ENCODE results near the gene CRYGN. TPM values are rescaled to one million over a fixed set of nuclear protein-coding genes. Genes with fewer than 3 reads are reported as not detected.

CRYGN gene
- total RNA-seq, 1 donor from 2014 or later: not detected

DNA sequence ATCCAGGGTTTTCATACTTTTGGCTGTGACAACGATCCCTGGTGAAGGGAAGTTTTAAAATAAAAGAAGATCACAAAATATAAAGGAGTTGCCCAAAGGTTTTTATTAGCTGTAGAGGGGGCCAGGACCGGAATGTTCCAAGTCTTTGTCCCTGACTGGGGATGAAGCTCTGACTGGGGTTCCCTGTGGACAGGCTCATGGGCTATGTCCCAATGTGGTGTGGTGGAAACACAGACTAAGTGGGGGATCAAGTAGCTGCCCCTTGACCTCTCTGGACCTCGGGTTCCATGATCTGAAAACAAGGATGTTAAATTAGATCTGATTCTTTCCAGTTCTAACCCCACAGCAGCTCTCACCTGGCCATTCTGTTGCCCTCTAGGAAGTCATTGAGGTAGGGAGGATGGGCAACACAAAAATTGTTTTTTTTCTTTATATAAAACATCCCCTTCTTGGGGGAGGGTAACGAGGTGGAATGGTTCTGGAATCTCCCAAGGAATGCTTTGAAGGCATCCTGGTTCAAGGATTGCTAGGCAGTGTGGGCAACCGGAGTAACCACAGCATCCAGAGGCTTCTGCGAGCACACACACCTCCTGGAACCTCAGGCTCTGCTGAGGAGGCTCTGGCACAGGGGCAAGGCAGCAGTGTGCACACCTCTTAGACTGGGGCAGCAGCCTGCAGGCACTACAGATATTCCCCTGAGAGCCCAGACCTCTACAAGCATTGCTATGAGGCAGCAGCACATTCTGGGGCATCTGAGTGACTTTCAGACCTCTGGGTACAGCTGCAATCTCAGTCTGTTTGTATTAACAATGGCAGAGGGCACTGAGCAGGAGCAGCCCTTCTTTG is 21.4 kb upstream of the CRYGN start:
- peaks cover 27% of the 10 kb centered on the region for H3K4me1 ChIP-seq
- H3K36me3 ChIP-seq: peaks cover 0 to 18% of the 10 kb centered on the region in 2 donors
- H3K27ac ChIP-seq: peak overlapping the region; percentile 83
- H3K4me3 ChIP-seq: no peak overlapping the region
- DNase-seq (ENCODE audit: extremely low spot score in 2 of 2): no peak
- TF ChIP-seq POLR2A (IDR thresholded peaks at IDR 0.05): no peak
- TF ChIP-seq, protein P1, sequence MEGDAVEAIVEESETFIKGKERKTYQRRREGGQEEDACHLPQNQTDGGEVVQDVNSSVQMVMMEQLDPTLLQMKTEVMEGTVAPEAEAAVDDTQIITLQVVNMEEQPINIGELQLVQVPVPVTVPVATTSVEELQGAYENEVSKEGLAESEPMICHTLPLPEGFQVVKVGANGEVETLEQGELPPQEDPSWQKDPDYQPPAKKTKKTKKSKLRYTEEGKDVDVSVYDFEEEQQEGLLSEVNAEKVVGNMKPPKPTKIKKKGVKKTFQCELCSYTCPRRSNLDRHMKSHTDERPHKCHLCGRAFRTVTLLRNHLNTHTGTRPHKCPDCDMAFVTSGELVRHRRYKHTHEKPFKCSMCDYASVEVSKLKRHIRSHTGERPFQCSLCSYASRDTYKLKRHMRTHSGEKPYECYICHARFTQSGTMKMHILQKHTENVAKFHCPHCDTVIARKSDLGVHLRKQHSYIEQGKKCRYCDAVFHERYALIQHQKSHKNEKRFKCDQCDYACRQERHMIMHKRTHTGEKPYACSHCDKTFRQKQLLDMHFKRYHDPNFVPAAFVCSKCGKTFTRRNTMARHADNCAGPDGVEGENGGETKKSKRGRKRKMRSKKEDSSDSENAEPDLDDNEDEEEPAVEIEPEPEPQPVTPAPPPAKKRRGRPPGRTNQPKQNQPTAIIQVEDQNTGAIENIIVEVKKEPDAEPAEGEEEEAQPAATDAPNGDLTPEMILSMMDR (IDR thresholded peaks at IDR 0.05): no peak
- no peak for TF ChIP-seq POLR2AphosphoS5 (IDR thresholded peaks at IDR 0.05; ENCODE audit: insufficient read depth in 1 of 2, low read depth in 1 of 2)
- intact Hi-C loops (cut with DNase I): loop anchor here (2.0 to 10.0 kb wide), 3 partner anchors 57 to 296 kb away; partner anchors contain the start of gene RHEB
- H3K27me3 ChIP-seq: no peaks in the 10 kb centered on the region
- H3K9me3 ChIP-seq: peaks cover 6% of the 10 kb centered on the region

GRCh38 chr7:151460474-151460855 is 20.5 kb upstream of the CRYGN start:
- H3K27ac ChIP-seq: peak overlapping the region; percentile 83
- peak overlapping the region; percentile 1 to 31 for H3K4me3 ChIP-seq

GRCh38 chr7:151459726-151460473 is 20.0 kb upstream of the CRYGN start:
- peaks cover 0 to 4% of the 10 kb centered on the region in 2 donors for H3K36me3 ChIP-seq
- TF ChIP-seq, protein P1 (IDR thresholded peaks at IDR 0.05): peak in 1 of 3 experiments; percentile 41
- TF ChIP-seq POLR2AphosphoS5 (IDR thresholded peaks at IDR 0.05; ENCODE audit: insufficient read depth in 1 of 2, low read depth in 1 of 2): peak; percentile 93 to 94
- no peak for TF ChIP-seq POLR2A (IDR thresholded peaks at IDR 0.05)
- intact Hi-C loops (cut with DNase I): loop anchor here (2.0 to 10.0 kb wide), 3 partner anchors 59 to 297 kb away; partner anchors contain the start of gene RHEB
- DNase-seq (ENCODE audit: extremely low spot score in 2 of 2): peak in 1 of 2 donors; percentile 100
- peaks cover 27% of the 10 kb centered on the region for H3K4me1 ChIP-seq
- H3K27me3 ChIP-seq: no peaks in the 10 kb centered on the region
- peak overlapping the region; percentile 83 for H3K27ac ChIP-seq
- peaks cover 6% of the 10 kb centered on the region for H3K9me3 ChIP-seq
- H3K4me3 ChIP-seq: peak overlapping the region; percentile 1 to 31

More at GRCh38 chr7:151460474-151460855, 20.5 kb upstream of the CRYGN start:
- H3K4me1 ChIP-seq: peaks cover 27% of the 10 kb centered on the region
- TF ChIP-seq POLR2AphosphoS5 (IDR thresholded peaks at IDR 0.05; ENCODE audit: insufficient read depth in 1 of 2, low read depth in 1 of 2): no peak
- TF ChIP-seq, protein P1 (IDR thresholded peaks at IDR 0.05): no peak
- TF ChIP-seq POLR2A (IDR thresholded peaks at IDR 0.05): no peak
- no peaks in the 10 kb centered on the region for H3K27me3 ChIP-seq
- H3K36me3 ChIP-seq: peaks cover 0 to 9% of the 10 kb centered on the region in 2 donors
- DNase-seq (ENCODE audit: extremely low spot score in 2 of 2): no peak
- intact Hi-C loops (cut with DNase I): loop anchor here (2.0 to 10.0 kb wide), 3 partner anchors 58 to 297 kb away; partner anchors contain the start of gene RHEB
- H3K9me3 ChIP-seq: peaks cover 6% of the 10 kb centered on the region

DNA sequence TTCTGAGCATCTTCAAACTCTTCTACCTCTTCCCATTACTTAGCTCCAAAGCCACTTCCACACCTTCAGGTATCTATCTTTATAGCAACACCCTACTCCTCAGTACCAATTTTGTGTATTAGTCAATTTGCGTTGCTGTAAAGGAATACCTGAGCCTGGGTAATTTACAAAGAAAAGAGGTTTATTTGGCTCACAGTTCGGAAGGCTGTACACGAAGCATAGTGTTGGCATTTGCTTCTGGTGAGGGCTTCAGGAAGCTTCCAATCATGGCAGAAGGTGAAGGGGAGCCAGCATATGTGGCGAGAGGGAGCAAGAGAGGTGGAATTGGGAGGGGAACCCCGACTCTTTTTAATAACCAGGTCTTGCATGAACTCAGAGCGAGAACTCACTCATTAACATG is 17.6 kb upstream of the CRYGN start:
- H3K27me3 ChIP-seq: no peaks in the 10 kb centered on the region
- peaks cover 3% of the 10 kb centered on the region for H3K9me3 ChIP-seq
- intact Hi-C loops (cut with DNase I): no loop called here

More for the DNA sequence above, 17.6 kb upstream of the CRYGN start:
- DNase-seq (ENCODE audit: extremely low spot score in 2 of 2): no peak
- TF ChIP-seq, protein P1 (IDR thresholded peaks at IDR 0.05): no peak
- Histone ChIP-seq H3K27ac (no peak overlapping the region), H3K4me1 (peaks cover 27% of the 10 kb centered on the region), H3K36me3 (no peaks in the 10 kb centered on the region), H3K4me3 (no peak overlapping the region)
